Esophagus muscularis mucosa (tissue), 4 donors: ENCODE results near the gene RPP25L. TPM values are rescaled to one million over a fixed set of nuclear protein-coding genes. Genes with fewer than 3 reads are reported as not detected.
A peak's percentile ranks its signal among the peaks of the same experiment; 100 is the strongest.

Source experiments
- DNase-seq: peaks from one replicate; pipeline ENCODE4 v3.0.0-alpha.2; 2017; ENCODE audit errors: extremely low spot score
- H3K27ac ChIP-seq, 4 donors: fragments of 200-600 bp; sonication (generic); replicated peaks in 1 of 4; 1 replicate in 3 of 4; 2 replicates in 1 of 4; pipeline ENCODE4 v1.5.1; 2016 to 2019; ENCODE audit warnings: mild to moderate bottlenecking in 1 of 4
- H3K27me3 ChIP-seq, 4 donors: fragments of 200-600 bp; sonication (generic); one replicate each; pipeline versions ENCODE4 v1.5.1 to v1.6.0; 2016 to 2019
- H3K36me3 ChIP-seq, 4 donors: fragments of 200-600 bp; sonication (generic); one replicate each; pipeline ENCODE4 v1.5.1; 2016 to 2019
- H3K4me1 ChIP-seq, 4 donors: fragments of 200-600 bp; sonication (generic); one replicate each; pipeline ENCODE4 v1.5.1; 2016 to 2019
- H3K4me3 ChIP-seq, 4 donors: fragments of 200-600 bp; sonication (generic); 1 replicate in 2 of 4; 2 replicates in 2 of 4; pipeline ENCODE4 v1.5.1; 2016 to 2019; ENCODE audit warnings: mild to moderate bottlenecking in 4 of 4, moderate library complexity in 1 of 4
- H3K9me3 ChIP-seq, 4 donors: fragments of 200-600 bp; sonication (generic); 1 replicate in 3 of 4; 2 replicates in 1 of 4; pipeline ENCODE4 v1.5.1; 2016 to 2019
- CTCF ChIP-seq, 3 experiments: fragments of 200-600 bp in 2 of 3; fragments of 450-650 bp in 1 of 3; sonication (generic) in 2 of 3; IDR thresholded peaks; one replicate each; pipeline ENCODE4 v1.5.1; 2017 to 2019; ENCODE audit warnings: antibody characterized with exemption in 3 of 3, mild to moderate bottlenecking in 2 of 3, moderate library complexity in 1 of 3
- EP300 ChIP-seq: sonication (generic); formaldehyde crosslinking; IDR thresholded peaks from one replicate; pipeline ENCODE4 v1.6.1; 2017; ENCODE audit warnings: antibody characterized with exemption
- POLR2A ChIP-seq: fragments of 450-650 bp; IDR thresholded peaks from one replicate; pipeline ENCODE4 v1.6.1; 2017; ENCODE audit warnings: antibody characterized with exemption, moderate library complexity, mild to moderate bottlenecking, low read depth
- POLR2AphosphoS5 ChIP-seq, 2 donors: sonication (generic); formaldehyde crosslinking; IDR thresholded peaks; one replicate each; pipeline ENCODE4 v1.6.1; 2017; ENCODE audit warnings: antibody characterized with exemption in 2 of 2
- WGBS: methylation state at CpG from one replicate; pipeline ENCODE4 v1.1.5; 2018; 5-methylcytosine and 5-hydroxymethylcytosine counted together
- intact Hi-C: fragments of 100-400 bp; cut with DNase I; formaldehyde crosslinking; loops from one replicate; pipeline ENCODE4 v1.15.1; 2023
- small RNA-seq, 3 donors: library from RNA; depleted of rRNA; stranded (forward); fragments of <200 nt; gene quantifications; one replicate each; pipeline ENCODE3, GENCODE V24; 2016
- total RNA-seq, 4 donors: library from RNA; depleted of rRNA; stranded (reverse); fragments of >200 nt; gene quantifications; one replicate each; pipeline versions ENCODE4 v1.1.0 to v1.2.1, GENCODE V29; 2016

The RPP25L gene
- total RNA-seq, 4 donors from 2014 or later = 11.6 to 26.7 (median 20.2) TPM

- DNase-seq = no peak
- Histone ChIP-seq H3K4me1 (peaks cover 9 to 22% (median 15%) of the 10 kb centered on the region in 4 donors), H3K4me3 (no peak overlapping the region), H3K27ac (no peak overlapping the region), H3K36me3 (no peaks in the 10 kb centered on the region), H3K9me3 (no peaks in the 10 kb centered on the region), H3K27me3 (peaks cover 0 to 64% (median 3%) of the 10 kb centered on the region in 4 donors)
- WGBS = 89% methylated on average over 7 of the region's 7 CpGs
- TF ChIP-seq CTCF (IDR thresholded peaks at IDR 0.05) (peak in 2 of 3 experiments; percentile 10 to 26), EP300 (no peak)
- intact Hi-C loops = no loop called here
Measured at GRCh38 chr9:34562135-34562745, 49.7 kb downstream of the RPP25L start.

GRCh38 chr9:34560599-34561214 is 51.2 kb downstream of the RPP25L start:
- peaks cover 0 to 60% (median 3%) of the 10 kb centered on the region in 4 donors for H3K27me3 ChIP-seq
- WGBS = 72% methylated on average over 18 of the region's 21 CpGs
- peaks cover 9 to 22% (median 15%) of the 10 kb centered on the region in 4 donors for H3K4me1 ChIP-seq
- intact Hi-C loops = no loop called here
- H3K27ac ChIP-seq = no peak overlapping the region
- no peaks in the 10 kb centered on the region for H3K9me3 ChIP-seq
- DNase-seq = no peak
- H3K4me3 ChIP-seq = no peak overlapping the region
- H3K36me3 ChIP-seq = no peaks in the 10 kb centered on the region
- TF ChIP-seq EP300 (no peak), CTCF (IDR thresholded peaks at IDR 0.05) (no peak), POLR2A (no peak), POLR2AphosphoS5 (IDR thresholded peaks at IDR 0.05) (no peak)

Small RNA genes lying within 50 kb of the gene (small RNA-seq; reads per million reads assigned to genes)
- gene CCL27 = 0 reads per million in 3 donors

Other genes starting within 250 kb of the RPP25L start
- 10 to 100 TPM in 2 of 4 donors, 1 to 10 TPM in 2; 7.8 to 27.2 (median 15.4) TPM for gene MYORG, start 235.2 kb downstream of the RPP25L start, total RNA-seq
- gene FAM219A, start 153.5 kb downstream of the RPP25L start, total RNA-seq = 10 to 100 TPM; 12.6 to 19.2 (median 17.0) TPM
- not detected for gene DNAI1, start 153.3 kb downstream of the RPP25L start, total RNA-seq
- gene ENHO, start 89.1 kb downstream of the RPP25L start, total RNA-seq = 1 to 10 TPM in 2 of 4 donors, under 1 TPM in 1, not detected in 1; 0.50 to 2.0 (median 1.1) TPM
- gene CNTFR, start 22.4 kb downstream of the RPP25L start, total RNA-seq = 1 to 10 TPM; 1.2 to 3.8 (median 2.7) TPM
- gene DCTN3, start 8.4 kb upstream of the RPP25L start, total RNA-seq = 100 to 1,000 TPM; 104 to 129 (median 113) TPM
- not detected for gene ARID3C, start 17.0 kb upstream of the RPP25L start, total RNA-seq
- gene SIGMAR1, start 25.7 kb upstream of the RPP25L start, total RNA-seq = 10 to 100 TPM; 73.4 to 90.3 (median 83.9) TPM
- 10 to 100 TPM; 15.9 to 34.7 (median 22.9) TPM for gene GALT, start 34.6 kb upstream of the RPP25L start, total RNA-seq
- gene IL11RA, start 40.1 kb upstream of the RPP25L start, total RNA-seq = 10 to 100 TPM; 33.0 to 40.2 (median 33.9) TPM
- not detected for gene CCL27, start 50.6 kb upstream of the RPP25L start, total RNA-seq
- under 1 TPM in 2 of 4 donors, not detected in 2; 0.57 to 0.71 TPM for gene CCL19, start 79.2 kb upstream of the RPP25L start, total RNA-seq
- gene CCL21, start 98.0 kb upstream of the RPP25L start, total RNA-seq = 100 to 1,000 TPM in 2 of 4 donors, 10 to 100 TPM in 2; 53.6 to 271 (median 119) TPM